ENCODE results near the gene TLDC2.

Gene TLDC2

GRCh38 chr20:36937402-36937770 is 61.4 kb downstream of the TLDC2 start:
- no peak overlapping the region for H3K4me2 ChIP-seq (ENCODE audit: low read length)
- no peaks in the 10 kb centered on the region for H3K9me3 ChIP-seq (replicated peaks; ENCODE audit: low read length)
- no peak overlapping the region for H3K4me3 ChIP-seq (ENCODE audit: low read length)
- H3K9ac ChIP-seq (ENCODE audit: low read depth, low read length) = no peak overlapping the region
- H3K36me3 ChIP-seq (ENCODE audit: insufficient read depth, low read length) = no peaks in the 10 kb centered on the region
- no peaks in the 10 kb centered on the region for H3K4me1 ChIP-seq (ENCODE audit: control insufficient read depth, insufficient read depth, low read length)
- no peaks in the 10 kb centered on the region for H3K27me3 ChIP-seq (ENCODE audit: control insufficient read depth, insufficient read depth, low read length)

- no peak overlapping the region for H3K9ac ChIP-seq (ENCODE audit: low read depth, low read length)
- H3K27me3 ChIP-seq (ENCODE audit: control insufficient read depth, insufficient read depth, low read length) = no peaks in the 10 kb centered on the region
- H3K4me1 ChIP-seq (ENCODE audit: control insufficient read depth, insufficient read depth, low read length) = no peaks in the 10 kb centered on the region
- H3K4me2 ChIP-seq (ENCODE audit: low read length) = no peak overlapping the region
- H3K4me3 ChIP-seq (ENCODE audit: low read length) = no peak overlapping the region
- no peaks in the 10 kb centered on the region for H3K9me3 ChIP-seq (replicated peaks; ENCODE audit: low read length)
- peaks cover 3% of the 10 kb centered on the region for H3K36me3 ChIP-seq (ENCODE audit: insufficient read depth, low read length)
Observed at GRCh38 chr20:36941401-36941835, 65.5 kb downstream of the TLDC2 start.

Data from skeletal muscle satellite cell (primary cell).